ENCODE measurements around the gene ITPR3.

ITPR3 gene

DNA sequence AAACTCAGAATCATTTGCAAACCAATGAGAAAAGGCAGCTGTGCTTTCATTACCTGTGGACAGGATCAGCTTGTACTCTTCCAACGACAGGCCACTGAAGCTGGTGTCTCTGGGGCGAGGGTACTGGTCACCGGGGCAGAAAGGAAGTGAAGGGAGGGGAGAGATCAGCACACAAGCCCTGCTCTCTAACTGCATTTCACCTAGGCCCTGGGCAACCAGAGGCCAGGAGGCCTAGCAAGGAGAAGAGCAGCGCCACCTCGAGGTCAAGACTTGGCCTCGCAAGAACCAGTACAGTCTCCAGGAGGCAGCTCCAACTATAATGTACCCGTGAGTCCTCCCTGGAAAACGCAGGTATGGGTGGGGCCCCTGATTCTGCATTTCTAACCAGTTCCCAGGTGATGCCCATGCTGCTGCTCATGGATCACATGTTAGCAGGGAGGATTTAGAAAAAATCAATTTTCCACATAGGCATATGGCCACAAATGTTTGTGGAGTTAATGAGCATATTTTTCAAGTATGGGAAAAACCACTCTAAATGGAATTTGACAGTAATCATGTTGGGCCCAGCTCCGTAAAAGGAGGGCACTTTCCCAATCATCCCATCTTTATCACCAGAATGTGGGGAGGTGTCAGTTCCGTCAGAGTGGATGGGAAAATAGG, 79.4 kb downstream of the ITPR3 start:
- peak; percentile 71 for DNase-seq (ENCODE audit: low spot score)

DNA sequence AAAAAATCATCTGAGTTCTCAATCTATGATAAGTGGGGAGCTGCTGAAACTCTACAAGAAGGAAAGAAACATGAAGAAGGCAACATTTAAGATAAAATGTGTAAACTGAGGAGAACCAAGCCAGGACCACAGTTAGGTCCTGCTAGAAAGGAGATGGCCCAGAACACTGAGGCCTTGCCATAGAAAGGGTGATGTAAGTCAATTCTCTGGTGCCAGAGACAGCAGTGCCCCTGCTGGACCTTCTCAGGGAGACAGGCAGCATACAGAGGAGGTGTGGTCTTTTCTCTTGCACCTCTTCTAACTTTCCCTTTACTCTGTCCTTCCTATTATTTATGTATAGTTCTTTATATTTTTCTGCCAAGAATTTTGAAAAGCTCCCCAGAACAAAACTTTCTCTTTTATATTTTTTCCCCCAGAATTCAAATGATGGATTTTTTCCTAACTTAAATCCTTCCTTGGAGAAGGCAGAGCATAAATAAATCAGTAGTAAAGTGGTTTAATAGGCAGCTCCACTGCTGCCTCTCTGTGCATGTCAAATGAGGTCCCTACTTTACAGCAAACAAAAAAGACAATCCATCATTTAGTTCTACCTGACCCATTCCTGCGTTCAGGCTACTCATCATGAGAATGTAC, 81.3 kb downstream of the ITPR3 start:
- peak; percentile 83 for DNase-seq (ENCODE audit: low spot score)

DNA sequence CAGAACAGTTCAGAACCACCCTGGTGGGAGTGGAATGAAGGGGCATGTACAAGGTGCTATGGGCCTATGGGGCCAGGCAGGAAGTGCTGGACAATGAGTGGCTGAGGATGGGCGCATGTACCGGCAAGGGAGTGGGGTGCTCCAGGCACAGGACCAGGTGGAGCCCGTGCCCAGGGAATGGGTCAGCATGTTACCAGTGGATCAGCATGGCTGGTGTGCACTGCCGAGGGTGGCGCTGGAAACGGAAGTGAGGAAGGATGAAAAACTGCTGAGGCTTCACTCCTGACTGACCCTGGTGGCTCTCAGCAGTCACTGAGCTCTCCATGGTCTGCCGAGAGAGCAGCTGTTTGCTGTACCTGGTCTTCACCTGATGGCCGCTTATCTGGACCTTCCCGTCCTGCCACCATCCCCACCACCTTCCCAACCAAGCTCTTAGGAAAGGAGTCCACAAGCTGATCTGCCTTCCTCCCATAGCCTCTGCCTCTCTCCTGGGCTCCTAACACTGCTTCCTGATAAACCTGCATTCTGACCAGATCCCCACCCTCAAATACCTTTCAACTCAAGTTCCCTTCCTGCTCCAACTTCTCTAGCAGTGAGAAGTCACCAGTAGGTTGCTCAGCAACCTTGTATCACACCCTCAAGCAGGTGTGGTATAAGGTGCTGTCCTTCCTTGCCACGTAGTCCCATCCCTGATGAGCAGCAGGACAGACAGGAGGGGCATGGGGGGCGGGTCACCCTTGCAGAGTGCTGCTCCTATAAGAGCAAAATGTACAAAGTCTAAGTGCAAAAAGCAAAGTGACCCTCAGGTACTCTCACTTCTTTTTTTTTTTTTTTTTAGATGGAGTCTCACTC, 83.3 kb downstream of the ITPR3 start:
- DNase-seq (ENCODE audit: low spot score) = no peak

DNA sequence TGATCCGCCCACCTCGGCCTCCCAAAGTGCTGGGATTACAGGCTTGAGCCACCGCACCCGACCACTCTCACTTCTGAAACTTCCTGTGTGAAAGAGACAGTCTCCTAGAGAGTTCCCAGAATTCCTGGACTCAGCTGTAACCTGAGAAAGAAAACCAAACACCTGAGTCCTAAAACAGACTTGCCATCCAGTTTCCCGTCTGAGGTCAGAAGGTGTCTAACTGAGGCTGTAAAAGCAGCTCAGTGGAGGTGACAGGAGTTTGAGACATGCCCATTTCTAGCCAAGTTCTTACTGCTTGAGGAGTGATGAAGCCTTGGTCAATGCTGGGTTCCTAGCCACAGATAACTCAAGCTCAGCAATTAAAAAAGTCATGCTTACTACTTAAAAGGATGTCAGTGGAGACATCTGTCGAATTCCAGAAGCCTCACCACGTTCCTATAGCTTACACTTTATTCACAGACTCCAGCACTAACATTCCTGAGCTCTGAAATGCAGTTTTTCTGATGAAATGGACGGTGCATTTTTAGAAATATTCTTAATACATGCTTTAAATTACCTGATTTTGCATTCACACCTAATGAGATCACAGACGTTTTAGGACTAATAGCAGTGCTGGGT, 84.3 kb downstream of the ITPR3 start:
- no peak for DNase-seq (ENCODE audit: low spot score)

DNA sequence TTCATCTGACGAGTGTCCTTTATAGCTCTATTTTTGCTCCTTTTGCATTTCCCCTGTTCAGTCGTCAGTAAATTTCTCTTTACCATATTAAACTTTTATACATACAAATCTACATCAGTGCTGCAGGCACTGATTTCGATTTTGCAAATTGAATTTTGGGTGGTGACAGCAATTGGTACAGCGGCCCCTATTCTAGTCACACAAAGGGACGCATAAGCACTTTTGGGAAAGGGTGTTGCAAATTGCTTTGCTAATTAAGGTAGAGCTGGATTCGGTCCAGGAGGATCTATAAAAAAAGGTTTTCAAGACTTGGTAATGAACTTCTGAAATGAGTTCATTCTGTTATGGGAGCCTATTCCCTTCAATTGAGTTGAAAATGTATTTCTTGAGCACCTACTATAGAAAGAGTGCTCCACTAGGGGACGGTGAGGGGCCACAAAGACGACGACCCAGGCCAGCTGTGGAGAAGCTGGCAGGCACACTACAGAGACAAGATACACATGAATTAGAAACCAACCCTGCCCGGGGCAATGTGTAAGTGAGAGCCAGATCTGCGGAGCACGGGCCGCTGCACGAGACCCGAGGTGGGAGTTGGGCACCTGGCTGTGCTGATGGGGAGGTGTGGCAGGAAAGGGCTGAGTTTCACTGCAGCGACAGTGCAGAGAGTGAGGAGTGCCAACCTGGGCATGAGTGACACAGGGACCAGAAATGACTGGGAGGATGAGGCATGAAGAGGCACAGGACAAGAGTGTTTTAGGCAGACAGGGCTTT, 85.0 kb downstream of the ITPR3 start:
- no peak for DNase-seq (ENCODE audit: low spot score)

DNA sequence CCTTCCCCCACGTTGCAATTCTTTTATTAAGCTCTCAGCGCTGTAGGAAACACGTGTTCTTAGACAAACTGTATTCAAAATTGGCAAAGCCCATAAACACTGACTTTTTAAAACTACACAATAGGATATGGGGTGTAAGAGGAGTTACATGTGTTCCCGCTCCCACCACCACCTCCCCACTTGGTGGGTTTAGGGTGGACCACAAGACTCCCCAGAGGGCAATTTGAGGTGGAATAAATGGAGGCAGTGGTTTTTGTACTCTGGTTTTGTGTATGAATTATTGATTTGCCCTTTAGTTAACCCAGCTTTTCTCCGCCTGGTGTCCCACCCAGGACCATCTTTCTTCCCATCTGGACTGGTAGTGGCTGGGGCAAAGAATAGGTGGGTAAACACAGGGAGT, 86.6 kb downstream of the ITPR3 start:
- DNase-seq (ENCODE audit: low spot score) = no peak

DNA sequence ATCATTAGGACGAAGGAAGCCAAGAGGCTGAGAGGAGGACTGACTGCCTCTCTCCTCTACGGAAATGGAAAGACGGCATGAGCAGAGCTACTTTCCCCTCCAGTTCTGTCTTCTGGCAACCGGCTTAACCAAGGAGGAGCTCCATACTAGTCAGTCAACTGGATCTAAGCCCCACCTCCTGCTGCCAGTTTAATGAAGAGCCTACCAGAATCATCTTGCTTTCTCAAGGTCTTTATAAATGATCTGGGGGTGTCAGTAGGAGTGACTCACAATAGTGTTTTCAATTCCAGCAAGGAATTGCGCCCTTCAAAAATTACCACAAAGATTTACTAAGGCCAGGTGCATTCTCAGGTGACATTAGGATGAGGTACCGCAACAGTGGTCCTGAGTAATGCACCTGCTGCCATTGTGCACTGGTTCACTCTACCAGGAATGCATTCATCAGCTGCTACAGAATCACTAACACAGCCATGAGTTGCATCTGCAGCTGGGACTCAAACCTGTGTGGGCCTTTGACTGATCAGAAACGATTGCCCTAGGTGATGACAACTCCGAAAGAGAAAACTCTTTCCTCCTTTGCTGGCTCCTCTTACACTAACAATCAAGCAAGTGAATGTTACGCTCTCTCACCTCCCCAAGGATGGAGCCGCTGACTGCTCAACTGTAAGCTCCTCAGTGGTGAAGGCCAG, 87.5 kb downstream of the ITPR3 start:
- DNase-seq (ENCODE audit: low spot score) = no peak

DNA sequence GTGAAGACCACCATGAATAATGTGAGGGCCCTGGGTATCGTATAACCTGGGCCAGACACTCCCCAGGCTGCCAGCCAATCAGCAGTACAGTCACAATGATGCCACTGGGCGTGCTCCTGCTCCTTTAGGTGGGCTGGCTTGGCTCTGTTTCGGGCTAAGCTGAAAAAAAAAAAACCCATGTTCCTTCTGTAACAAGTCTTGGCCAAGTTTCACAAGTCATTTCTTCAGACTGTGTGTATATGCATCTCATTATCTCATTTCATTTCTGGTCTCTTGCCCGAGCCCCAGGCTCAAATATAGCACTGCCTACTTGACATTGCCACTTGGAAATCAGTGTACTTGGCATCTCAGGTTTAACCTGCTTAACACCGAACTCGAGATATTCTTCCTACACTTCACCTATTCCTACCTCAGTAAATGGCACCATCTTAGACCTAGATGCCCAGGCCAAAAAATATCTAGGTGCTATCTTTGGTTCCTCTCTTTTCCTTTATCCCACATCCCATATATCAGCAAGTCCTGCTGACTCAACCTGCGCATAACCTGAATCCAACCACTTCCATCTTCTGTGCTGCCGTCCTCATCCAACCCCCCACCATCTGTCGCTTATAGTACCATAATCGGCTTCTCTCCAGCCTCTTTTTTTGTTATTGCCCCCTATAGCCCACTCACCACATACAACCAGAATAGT, 88.6 kb downstream of the ITPR3 start:
- DNase-seq (ENCODE audit: low spot score) = no peak

DNA sequence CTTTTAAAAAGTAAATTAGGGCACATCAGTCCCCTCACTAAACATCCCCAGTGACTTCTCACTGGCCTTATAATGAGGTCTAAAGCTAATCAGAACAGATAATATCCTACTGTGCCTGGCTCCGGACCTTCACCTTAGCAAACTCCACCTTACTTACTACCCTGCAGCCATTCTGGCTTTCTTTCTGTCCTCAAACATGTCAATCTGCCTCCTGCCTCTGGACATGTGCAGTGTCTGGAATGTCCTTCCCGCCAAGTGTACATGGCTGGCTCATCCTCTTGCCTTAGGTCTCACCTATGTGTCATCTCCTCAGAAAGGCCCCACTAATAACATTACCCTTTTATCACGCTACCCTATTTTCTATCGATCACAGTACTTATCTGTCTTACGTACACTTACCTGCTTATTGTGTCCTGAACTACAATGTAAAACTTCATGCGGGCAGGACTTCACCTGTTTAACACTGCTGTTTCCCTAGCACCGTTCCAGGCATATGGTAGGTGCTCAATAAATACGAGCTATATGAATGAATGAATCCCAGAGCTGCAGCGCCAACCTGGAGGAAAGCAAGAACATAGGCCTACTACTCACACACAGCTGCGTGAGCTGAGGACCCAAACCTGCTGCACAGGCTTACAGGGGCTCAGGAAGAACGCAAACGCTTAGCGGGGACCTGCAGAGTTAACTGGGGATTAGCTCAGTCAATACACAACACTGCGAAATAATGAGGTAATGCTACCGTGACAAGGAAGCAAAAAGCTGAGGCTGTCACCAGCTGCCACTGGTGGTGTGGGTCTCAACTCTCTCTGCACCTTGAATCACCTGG, 89.4 kb downstream of the ITPR3 start:
- no peak for DNase-seq (ENCODE audit: low spot score)

DNA sequence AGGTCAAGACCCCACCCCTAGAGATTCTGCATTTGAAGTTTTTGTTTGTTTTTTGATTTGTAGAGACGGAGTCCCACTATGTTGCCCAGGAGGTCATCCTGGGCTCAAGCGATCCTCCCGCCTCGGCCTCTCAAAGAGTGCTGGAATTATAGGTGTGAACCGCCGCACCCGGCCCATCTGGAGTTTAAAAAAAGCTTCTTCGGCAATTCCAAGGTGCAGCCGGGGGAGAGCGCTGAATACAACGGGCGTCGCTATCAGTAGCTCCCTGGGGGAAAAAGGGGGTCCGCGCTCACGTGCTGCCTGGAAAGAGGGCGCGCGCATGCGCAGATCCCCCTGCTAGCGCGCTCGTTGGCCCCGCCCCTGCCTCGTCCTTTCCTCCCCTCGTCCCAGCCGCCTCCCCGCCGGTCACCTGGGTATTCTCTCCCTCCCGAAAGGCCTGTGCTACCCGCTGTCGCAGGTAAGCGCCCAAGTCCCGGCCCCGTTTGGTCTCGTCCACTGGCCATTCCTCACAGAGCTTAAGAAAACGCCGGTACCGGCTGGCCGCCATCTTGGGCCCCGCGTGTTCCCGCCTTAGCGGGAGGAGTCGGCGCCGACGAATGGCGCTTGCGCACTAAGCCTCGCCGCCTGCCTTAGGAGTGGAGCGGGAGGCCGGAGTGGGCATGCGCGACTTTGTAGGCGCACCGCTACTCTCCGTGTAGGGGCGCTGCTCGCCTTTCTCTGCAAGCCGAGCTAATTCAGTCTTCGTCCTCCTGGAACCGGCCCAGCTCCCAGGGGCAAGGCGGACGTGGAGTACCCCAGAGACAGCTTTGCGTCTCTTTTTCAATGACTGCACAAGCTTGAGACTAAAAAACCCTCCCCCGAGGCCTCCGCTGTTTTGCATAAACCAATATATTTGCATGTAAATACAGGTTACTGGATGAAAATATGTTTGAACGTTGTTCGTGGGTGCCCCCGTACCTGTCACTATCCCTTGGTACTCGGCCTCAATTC, 90.3 kb downstream of the ITPR3 start, which contains the start of gene UQCC2:
Gene UQCC2 (minus strand): TSS at position 561 of the 990 bp plus-strand sequence. CDS start 14 bp downstream, at position 547.
- DNase-seq (ENCODE audit: low spot score) = peak; percentile 100

DNA sequence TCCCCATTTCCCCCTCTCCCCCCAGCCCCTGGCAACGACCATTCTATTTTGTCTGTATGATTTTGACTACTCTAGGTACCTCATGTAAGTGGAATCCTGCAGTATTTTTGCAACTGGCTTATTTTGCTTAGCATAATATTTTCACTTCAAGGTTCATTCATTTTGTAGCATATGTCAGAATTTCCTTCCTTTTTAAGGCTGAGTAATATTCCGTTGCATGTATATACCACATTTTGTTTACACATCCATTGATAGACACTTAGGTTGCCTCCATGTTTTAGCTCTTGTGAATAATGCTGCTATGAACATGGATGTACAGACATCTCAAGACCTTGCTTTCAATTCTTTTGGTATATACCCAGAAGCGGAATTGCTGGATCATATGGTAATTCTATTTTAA, 91.8 kb downstream of the ITPR3 start:
- no peak for DNase-seq (ENCODE audit: low spot score)

DNA sequence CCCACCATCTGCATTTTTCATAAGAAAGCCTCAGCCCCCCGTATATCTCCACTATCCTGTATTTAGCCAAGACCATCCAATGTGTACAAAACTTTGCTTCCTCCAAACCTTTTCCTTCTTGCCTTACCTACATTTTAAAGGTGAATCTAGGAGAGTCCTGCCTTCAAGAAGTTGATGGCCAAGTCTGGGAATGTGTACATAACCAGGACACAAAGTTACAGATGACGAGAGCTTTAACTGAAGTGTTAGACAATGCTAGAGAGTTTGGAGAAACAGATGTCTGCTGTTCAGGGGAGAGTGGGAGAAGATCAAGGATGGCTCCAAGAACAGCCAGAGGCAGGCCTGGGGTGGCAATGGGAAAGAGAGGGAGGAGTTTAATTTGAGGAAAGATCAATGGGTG, 92.7 kb downstream of the ITPR3 start:
- DNase-seq (ENCODE audit: low spot score) = no peak

DNA sequence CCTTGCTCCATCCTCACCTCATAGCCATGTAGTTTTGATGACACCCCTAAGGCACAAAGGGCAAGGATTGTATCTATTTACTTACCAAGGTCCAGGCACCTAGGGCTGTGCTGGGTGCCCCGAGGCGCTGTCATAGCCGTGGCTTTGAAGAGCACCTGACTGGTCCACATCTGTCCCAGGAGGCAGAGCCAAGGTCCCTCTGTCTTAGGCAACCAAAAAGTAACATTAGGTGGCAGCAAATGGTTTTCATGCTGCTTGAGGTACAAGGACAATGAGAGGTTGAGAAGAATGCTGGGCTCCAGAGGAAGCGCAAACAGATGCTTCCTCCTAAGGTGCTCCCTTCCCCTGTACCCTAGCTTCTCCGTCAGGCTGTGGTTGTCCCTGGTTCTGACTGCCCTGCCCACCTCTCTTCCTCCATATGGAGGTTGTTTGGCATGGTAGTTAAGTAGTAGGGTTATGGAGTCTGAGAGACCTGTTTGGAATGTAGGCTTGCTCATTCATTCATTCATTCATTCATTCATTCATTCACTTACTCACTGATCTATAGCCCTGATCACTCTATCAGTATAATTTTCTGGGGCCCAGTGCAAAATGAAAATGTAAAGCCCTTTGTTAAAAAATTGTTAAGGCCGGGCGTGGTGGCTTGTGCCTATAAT, 93.4 kb downstream of the ITPR3 start:
- no peak for DNase-seq (ENCODE audit: low spot score)

DNA sequence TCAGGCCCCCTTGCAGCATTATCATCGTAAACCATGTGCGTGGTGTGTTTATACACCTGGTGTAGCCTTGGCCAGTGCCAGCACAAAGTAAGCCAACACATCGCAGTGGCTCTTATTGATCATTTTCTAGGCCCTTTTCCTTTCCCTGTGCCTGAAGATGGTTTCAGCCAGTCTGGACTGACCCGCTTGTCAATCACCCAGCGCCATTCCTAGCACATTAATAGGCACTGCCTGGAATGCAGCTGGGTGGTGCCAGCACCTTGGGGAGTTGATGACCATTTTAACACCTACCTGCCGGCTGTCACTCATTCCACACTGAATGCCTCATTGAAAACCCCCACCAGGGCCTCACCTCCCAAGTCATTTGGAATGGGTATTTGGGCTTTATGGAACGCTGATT, 95.3 kb downstream of the ITPR3 start:
- no peak for DNase-seq (ENCODE audit: low spot score)

DNA sequence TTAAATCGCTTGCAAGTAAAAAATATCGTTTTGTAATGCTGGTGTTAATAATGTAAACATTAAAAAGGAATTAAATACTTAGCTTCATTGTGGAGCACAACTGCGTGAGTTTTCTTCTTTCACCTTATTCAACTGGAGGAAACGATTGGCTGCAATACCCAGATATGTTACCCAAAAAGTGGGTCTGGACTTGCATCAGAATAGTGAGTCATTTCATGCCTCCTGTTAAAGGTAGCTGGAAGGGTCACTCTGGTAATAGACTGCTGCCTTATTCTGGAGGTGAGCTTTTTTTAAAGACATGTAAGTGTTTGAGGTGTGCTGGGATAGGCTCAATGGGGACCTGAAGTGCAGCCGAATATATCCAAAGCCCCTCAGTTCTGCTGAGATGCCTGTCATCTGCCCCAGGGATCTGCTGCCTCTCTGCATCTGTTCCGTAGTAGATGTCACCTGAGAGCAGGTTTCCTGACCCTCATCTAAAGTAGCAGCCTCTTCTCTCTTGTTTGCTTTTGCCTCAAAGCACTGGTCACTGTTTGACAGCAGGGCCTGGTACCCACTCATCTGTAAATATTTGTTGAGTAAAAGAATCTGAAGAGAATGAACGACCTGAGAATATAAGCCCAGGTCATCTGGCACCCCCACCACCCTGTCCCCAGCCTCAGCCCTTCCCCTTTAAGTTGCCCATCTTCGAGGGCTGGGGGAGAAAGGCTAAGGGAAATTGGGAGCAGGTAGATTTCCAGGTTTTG, 95.9 kb downstream of the ITPR3 start:
- DNase-seq (ENCODE audit: low spot score) = no peak

DNA sequence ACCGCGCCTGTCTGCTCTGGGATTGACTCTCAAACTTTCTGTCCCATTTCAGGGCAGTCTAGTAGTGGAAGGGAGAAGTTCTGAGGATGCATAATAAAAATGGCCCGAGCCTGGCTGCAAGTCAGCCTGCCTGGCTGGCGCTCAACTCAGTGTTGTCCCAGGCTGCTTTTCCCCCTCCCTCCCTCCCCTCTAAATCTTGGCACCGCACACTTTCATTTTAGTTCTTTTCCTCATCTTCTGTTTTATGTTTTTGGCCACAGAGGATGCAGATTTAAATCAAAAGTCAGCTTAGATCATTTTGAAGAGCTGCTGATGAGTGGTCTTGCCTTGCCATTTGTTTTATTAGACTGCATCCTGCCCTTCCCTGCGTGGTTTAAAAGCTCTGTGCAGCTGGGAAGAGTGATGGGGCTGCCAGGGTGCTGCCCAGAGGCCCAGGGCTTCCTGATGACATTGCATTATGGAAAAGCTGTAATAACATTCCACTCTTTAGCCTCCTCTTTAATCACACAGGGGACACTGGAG, 96.9 kb downstream of the ITPR3 start:
- peak; percentile 24 for DNase-seq (ENCODE audit: low spot score)

DNA sequence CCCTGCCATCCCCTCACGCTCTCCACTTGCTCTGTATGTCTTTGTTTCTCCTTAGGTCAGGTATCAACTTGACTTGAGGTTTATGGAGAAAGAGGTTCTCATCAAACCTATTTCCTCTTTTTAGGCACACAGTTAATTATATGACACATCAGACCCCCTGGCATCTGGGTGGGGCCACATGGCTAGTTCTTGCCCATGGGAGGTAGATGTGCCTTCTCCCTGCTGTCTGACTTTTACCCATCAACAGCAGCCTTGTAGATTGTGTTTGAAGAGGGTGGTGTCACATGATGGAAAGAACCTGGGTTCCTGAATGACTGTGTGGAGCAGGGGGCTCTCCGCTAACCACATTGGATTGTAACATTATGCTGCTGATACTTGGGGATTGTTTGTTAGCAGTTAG, 97.6 kb downstream of the ITPR3 start:
- DNase-seq (ENCODE audit: low spot score) = no peak
